ENCODE results near the gene TRIP10.
A peak's percentile ranks its signal among the peaks of the same experiment; 100 is the strongest.

The TRIP10 gene

GRCh38 chr19:6712231-6712630, 27.2 kb upstream of the TRIP10 start:
- no peak for DNase-seq

GRCh38 chr19:6712692-6713670, 26.5 kb upstream of the TRIP10 start:
- DNase-seq = no peak

- DNase-seq = no peak
Observed at GRCh38 chr19:6713773-6714692, 25.4 kb upstream of the TRIP10 start.

GRCh38 chr19:6714749-6715555, 24.5 kb upstream of the TRIP10 start:
- DNase-seq = no peak

GRCh38 chr19:6716610-6716970, 22.9 kb upstream of the TRIP10 start:
- no peak for DNase-seq

GRCh38 chr19:6717036-6717435, 22.4 kb upstream of the TRIP10 start:
- no peak for DNase-seq

- DNase-seq = no peak
Observed at GRCh38 chr19:6717441-6717971, 22.0 kb upstream of the TRIP10 start.

GRCh38 chr19:6718111-6718740, 21.3 kb upstream of the TRIP10 start:
- DNase-seq = no peak

- DNase-seq = peak; percentile 38
Observed at GRCh38 chr19:6718741-6719539, 20.5 kb upstream of the TRIP10 start.

- no peak for DNase-seq
Observed at GRCh38 chr19:6719540-6719861, 20.0 kb upstream of the TRIP10 start.

- DNase-seq = no peak
Observed at GRCh38 chr19:6719992-6720368, 19.5 kb upstream of the TRIP10 start.

- DNase-seq = peak; percentile 4
Observed at GRCh38 chr19:6720369-6721137, 18.9 kb upstream of the TRIP10 start, which contains the start of gene C3. TSS of gene C3 (minus strand) at chr19:6720650. CDS start at chr19:6720589, 61 bp downstream.

- no peak for DNase-seq
Observed at GRCh38 chr19:6721138-6721474, 18.4 kb upstream of the TRIP10 start.

- peak; percentile 36 for DNase-seq
Observed at GRCh38 chr19:6721773-6722172, 17.7 kb upstream of the TRIP10 start.

- peak; percentile 4 for DNase-seq
Observed at GRCh38 chr19:6723108-6723618, 16.3 kb upstream of the TRIP10 start.

- no peak for DNase-seq
Observed at GRCh38 chr19:6723738-6724137, 15.7 kb upstream of the TRIP10 start.

- no peak for DNase-seq
Observed at GRCh38 chr19:6724631-6725492, 14.6 kb upstream of the TRIP10 start.

- no peak for DNase-seq
Observed at GRCh38 chr19:6725513-6726231, 13.8 kb upstream of the TRIP10 start.

- peak; percentile 22 for DNase-seq
Observed at GRCh38 chr19:6728346-6728745, 11.1 kb upstream of the TRIP10 start.

All from OCI-M1 (cell line).